HG02571 (cell line): ENCODE data around the gene RNASE8.
"Not testable (repeated sequence)": the region's sequence is repeated elsewhere in the genome, so short reads cannot be mapped to it uniquely, and the experiment has no call there.

ENCODE experiments used
- ATAC-seq: cut with Tn5 transposase; IDR thresholded peaks from one replicate; pipeline ENCODE4 v1.9.1; 2021; ENCODE audit warnings: mild to moderate bottlenecking, moderate library complexity; ENCODE audit not compliant: unreplicated experiment

RNASE8 gene

GRCh38 chr14:21057803-21058675, at the start of gene RNASE8:
RNASE8 (plus strand) TSS chr14:21057822; CDS start chr14:21057893, 71 bp downstream.
- ATAC-seq: no peak

- ATAC-seq: not testable (repeated sequence)
Observed at GRCh38 chr14:21009721-21010120, 47.9 kb upstream of the RNASE8 start.

GRCh38 chr14:21011136-21011535, 46.5 kb upstream of the RNASE8 start:
- ATAC-seq: no peak

GRCh38 chr14:21014761-21015190, 42.8 kb upstream of the RNASE8 start:
- no peak for ATAC-seq

GRCh38 chr14:21015312-21015711, 42.3 kb upstream of the RNASE8 start:
- ATAC-seq: no peak

- ATAC-seq: no peak
Observed at GRCh38 chr14:21016413-21017190, 41.0 kb upstream of the RNASE8 start.

GRCh38 chr14:21017528-21018245, 39.9 kb upstream of the RNASE8 start:
- ATAC-seq: no peak

- no peak for ATAC-seq
Observed at GRCh38 chr14:21018286-21018685, 39.3 kb upstream of the RNASE8 start.

GRCh38 chr14:21018781-21019180, 38.8 kb upstream of the RNASE8 start:
- ATAC-seq: no peak

GRCh38 chr14:21019366-21019765, 38.3 kb upstream of the RNASE8 start:
- no peak for ATAC-seq

GRCh38 chr14:21020977-21021545, 36.6 kb upstream of the RNASE8 start:
- no peak for ATAC-seq

GRCh38 chr14:21022686-21023085, 34.9 kb upstream of the RNASE8 start:
- no peak for ATAC-seq

GRCh38 chr14:21023174-21023573, 34.4 kb upstream of the RNASE8 start:
- no peak for ATAC-seq

GRCh38 chr14:21023817-21024584, 33.6 kb upstream of the RNASE8 start:
- no peak for ATAC-seq

- no peak for ATAC-seq
Observed at GRCh38 chr14:21024585-21025370, 32.8 kb upstream of the RNASE8 start, which contains the start of gene NDRG2. NDRG2 (minus strand) TSS chr14:21025061; CDS start chr14:21023315, 1,746 bp downstream.

GRCh38 chr14:21025371-21026273, 32.0 kb upstream of the RNASE8 start:
- ATAC-seq: no peak

GRCh38 chr14:21026274-21026987, 31.2 kb upstream of the RNASE8 start:
- no peak for ATAC-seq

GRCh38 chr14:21026988-21027315, 30.7 kb upstream of the RNASE8 start:
- no peak for ATAC-seq
